GM19395 (cell line): Measurements from ENCODE around the gene GRK3.
"Not testable (repeated sequence)": the region's sequence is repeated elsewhere in the genome, so short reads cannot be mapped to it uniquely, and the experiment has no call there.

Experiments used
- ATAC-seq: cut with Tn5 transposase; IDR thresholded peaks from one replicate; pipeline ENCODE4 v1.9.1; 2021; ENCODE audit warnings: mild to moderate bottlenecking, moderate library complexity; ENCODE audit not compliant: unreplicated experiment

The GRK3 gene

DNA sequence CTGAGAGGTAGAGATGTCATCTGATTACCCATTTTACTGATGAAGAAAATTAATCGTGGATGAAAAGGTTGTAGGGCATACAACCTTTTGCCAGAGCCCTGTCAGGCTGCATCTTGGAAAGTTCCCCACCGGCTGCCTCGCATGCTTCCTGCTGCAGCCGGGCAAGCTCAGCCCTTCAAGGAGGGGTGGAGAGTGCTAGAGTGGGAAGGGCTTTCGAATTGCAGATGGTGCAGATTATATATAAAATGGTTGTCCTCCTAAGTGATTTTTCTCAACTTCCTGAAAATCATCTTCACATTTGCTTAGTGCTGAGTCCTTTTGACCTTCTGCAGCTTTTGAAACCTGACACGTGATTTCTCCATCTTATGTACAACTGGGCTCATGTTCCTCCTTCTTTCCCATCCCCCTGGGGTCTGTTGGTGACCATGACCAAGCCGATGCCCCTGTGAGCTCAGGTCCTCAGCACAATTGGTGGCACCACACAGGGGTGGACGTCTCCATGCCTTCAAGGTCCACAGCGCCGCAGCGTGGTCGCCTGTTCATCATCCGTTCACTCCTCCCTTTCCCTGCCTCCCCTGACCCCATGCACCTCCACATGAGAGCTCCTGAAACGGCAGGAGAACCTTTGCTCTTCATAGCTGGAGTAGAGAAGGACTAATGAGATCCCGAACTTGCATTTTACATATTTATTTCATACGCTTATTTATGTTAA is 129.9 kb downstream of the GRK3 start:
- no peak for ATAC-seq

DNA sequence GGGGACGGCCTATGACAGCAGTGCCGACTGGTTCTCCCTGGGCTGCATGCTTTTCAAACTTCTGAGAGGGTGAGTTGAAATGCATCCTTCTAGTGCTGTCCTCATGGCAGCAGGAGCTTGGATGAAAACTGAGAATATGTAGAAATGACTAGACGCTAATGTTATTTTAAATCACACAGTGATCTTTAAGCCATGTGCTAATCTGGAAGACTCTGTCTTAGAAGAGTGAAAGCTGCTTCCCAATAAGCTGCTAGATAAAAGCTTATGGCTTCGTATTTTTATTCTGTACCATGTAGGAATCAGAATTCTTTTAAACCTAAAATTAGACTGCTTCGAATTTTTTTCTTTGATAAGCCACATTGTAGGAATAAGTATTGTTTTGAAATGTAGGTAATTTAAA is 130.7 kb downstream of the GRK3 start:
- no peak for ATAC-seq

DNA sequence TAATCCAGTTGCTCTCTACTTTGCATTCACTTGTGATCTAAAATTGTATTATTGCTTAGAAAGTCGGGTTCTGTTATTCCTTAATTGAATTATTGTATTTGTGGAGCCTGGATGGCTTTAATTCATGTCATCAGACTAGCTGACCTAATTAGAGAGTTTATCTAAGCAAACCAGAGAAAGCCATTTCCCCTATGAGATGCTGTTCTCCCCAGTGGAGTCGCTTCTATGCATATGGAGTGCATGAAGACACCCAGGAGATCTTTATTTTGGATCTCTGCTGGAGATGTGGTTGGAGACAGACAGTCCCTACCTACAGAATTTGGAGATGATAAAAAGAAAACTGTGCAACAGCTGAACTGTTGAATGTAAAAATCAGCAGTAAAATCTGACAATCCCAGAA is 132.3 kb downstream of the GRK3 start:
- no peak for ATAC-seq

DNA sequence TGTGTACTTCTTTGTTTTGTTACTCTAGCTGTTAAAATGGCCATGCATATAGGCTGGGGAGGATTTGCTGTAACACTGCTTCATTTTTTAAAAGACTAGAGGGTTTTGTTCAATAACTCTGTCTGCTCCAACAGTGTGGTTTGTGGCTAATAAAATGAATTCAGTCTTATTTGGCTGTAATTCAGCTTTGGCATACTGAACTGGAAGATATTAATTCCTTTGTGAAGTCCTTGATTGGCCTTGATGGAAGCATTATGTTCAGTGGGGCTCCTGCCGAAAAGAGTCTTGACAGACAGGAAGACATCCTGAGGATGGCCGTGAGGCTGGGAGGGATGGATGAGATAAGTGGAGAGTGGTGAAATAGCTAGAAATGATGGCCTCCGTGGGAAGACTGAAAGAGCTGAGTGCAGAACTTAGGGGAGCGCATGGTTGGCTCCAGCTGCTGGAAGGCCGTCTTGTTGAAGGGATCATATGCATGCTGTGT is 132.7 kb downstream of the GRK3 start:
- no peak for ATAC-seq

DNA sequence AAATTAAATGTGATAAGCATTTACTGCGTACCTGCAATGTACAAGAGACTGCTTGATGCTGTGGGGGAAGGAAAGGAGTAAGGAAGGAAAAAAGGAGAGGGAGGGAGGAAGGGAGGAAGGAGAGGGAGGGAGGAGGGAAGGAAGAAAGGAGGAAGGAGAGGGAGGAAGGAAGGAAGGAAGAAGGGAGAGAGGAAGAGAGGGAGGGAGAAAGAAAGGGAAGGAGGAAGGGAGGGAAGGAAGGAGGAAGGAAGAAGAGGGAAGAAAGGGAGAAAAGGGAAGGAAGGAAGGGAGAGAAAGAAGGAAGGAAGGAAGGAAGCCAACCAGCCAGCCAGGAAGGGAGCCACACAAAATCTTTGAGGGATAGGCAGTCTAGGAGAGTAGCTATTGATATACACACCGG is 133.5 kb downstream of the GRK3 start:
- ATAC-seq = no peak

DNA sequence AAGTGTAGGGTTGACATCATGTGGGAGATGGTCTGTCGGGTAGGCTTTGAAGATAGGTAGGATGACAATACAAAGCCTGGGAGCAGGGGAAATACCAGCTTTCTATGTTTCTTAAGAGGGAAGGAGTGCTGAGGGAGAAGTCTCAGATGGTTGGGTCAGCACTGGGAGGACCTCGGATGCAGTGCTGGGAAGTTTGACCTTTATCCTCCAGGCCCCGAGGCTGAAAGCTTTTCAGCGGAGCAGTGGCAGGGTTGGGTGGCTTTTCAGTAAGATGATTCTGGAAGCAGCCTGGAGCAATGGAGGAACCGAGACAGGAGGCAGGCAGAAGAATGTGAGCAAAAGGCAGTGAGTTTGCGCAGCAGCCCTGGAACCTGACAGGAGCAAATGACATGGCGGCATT is 134.0 kb downstream of the GRK3 start:
- ATAC-seq = no peak

DNA sequence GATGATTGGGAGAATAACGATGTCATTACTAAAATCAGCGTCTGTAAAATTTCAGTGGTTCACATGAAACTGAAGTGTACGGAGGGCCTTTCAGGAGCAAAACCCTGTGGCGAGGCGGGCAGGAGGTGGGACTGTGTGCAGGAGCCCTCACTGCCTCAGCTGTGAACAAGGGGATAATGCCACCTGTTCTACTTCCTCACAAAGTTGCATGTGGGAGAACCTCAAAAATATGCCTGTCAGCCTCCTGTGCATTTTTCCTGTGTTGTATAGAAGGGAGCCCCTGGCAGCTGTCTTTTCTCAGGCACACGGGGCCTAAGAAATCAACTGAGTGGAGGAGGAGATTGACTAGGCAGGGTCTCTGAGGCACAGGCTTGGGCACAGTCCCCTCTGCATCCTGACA is 134.5 kb downstream of the GRK3 start:
- no peak for ATAC-seq

DNA sequence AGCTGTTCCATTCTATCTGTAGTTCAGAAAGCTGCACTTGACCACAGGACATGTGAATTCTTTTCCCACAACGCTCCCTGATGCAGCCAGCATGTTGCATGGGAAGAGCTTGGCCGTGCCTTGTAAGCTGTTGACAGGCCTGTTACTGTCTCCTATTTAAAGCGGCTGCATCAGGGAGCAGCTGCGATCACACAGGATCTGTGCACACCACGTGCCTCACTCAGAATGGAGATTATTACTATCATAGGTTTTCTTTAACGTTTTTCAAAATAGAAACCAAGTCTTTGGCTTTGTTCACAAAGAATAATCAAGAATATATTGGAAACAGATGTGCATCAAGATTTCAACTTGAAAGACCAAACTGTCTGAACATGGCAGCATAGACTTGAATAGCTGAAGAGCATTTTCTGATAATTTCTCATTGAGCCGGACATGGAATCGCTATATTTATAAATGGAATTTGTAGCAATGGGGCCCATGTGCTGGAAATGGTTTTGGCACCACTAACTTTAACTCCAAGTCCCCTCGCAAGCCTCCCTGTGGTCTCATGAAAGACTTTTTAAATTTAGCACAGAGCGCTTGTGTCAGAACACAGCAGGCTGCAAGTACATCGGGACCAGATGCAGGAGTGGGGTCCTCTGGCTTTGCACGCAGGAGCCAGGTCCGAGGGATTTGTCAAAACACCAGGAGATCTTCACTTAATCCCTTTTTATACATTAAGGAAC is 136.7 kb downstream of the GRK3 start:
- ATAC-seq = no peak

DNA sequence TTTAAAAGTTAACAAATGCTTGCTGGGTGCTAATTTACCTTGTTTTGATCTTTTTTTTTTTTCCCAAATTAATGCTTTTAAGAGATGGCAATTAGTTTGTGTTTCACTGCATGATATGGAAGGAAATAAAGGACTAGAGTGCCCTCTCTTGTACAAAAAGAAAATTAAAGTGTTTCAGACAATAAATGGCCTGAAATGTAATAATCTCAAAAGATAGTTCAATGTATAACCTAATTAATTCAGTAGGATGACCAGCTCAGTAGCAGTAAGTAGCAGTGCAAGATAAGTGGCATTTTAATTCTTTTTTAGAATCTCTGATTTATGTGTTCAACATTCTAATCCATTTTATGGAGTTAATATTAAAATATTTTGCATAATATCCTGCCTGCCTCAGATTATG is 137.6 kb downstream of the GRK3 start:
- no peak for ATAC-seq

DNA sequence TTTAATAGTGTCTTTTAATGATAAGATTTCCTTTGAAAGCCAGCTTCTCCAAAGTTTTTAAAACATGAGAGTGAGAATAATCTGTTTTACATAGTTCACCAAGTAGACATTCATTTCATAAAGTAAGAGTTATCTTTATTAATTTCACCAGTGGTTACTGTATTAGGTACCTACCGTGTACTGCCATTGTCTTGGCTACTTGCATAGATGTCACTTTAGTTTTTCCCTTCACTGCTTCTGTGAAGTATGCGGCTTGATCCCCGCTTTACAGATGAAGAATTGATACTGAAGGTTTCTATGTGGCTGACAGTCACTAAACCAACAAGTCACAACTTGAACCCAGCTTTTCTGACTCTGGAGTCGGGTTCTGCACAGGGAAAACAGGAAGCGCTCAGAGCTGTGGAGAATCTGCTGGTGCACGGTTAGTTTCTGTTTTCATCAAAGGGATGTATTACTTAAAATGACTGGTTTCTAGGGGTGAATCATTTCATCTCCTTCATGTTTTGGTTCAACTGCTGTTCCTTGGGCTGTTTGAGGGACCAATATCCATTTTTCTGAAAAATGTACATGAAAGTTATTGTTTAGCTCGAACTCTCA is 138.2 kb downstream of the GRK3 start:
- ATAC-seq = no peak

DNA sequence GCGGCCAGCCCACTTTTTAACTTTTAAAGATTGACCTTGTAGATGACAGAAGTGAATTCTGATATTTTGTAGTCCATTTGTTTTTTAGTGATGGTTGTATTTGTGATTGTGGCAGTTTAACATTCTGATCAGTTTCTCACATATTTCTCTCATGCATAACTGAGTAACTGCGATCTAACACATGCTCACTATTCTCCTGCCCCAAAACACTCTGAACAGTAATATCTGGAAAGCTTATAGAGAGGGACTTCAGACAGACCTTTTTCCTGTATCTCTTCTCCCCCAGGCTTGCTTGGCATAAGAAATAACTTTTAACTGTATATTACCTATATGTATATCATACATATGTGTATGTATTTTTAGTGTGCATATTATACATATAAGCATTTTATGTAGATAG is 140.2 kb downstream of the GRK3 start:
- no peak for ATAC-seq

DNA sequence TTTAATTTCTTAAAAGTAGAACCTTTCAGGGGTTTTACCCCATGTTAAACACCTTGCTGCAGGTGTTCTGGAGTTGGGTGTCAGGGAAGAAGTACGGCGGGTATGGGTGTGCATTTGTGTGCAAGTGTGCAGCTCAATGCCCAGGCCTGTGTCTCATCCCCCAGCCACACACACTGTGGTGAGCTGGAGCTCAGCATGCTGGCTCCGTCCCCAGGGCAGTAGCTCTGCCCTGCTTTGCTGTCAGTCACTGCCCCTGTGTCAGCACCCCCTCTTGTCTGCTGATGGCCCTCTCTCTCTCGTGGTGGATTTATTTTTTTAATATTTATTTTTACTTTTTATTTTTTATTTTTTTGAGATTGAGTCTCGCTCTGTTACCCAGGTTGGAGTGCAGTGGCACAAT is 141.7 kb downstream of the GRK3 start:
- ATAC-seq = no peak

DNA sequence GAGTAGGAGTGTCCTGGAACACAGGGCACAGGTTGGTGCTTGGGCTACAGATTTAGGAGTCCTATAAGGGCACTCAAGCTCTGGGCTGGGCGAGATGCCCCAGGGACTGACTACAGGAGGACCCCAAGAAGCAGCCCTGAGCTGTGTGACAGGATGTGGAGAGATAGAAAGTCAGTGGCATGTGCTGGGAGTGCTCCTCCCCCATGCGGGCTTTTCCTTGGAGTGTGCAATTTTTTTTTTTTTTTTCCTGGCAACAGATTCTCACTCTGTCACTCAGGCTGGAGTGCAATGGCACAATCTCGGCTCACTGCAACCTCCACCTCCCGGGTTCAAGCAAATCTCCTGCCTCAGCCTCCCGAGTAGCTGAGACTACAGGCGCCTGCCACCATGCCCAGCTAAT is 144.0 kb downstream of the GRK3 start:
- ATAC-seq = not testable (repeated sequence)

DNA sequence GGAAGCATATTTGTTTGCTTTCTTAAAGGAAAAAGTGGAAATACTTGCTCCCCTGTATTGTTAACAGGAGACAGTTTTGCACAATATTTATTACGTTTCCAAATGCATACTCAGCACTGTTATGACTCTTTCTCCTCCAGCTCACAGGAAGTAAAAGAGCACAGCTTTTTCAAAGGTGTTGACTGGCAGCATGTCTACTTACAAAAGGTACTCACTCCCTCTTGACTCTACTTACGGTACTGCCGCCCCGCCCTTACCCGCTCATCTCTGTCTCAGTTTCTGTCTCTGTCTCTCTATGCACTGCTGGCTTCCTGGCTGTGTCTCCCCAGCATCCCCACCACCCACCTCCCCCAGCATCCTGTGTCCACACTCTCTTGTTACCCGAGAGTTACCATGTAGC is 145.3 kb downstream of the GRK3 start:
- no peak for ATAC-seq

DNA sequence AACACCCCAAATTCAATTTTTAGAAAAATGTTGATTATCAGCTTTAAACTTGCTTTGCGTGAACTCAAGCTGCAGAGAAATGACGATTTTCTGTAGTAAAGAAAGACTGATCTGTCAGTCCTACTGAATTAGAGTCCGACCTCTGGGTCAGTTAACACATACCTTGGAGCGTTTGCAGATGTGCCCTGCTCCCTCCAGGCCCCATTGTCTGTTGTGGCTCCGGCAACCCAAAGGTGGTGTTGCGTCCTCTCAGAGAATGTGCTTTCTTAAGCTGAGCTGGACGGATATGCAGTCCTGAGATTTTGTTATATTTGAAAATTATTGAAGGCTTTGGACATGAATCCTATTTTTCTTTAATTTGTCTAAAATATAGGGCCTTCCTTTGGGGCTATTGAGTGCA is 146.0 kb downstream of the GRK3 start:
- ATAC-seq = no peak

DNA sequence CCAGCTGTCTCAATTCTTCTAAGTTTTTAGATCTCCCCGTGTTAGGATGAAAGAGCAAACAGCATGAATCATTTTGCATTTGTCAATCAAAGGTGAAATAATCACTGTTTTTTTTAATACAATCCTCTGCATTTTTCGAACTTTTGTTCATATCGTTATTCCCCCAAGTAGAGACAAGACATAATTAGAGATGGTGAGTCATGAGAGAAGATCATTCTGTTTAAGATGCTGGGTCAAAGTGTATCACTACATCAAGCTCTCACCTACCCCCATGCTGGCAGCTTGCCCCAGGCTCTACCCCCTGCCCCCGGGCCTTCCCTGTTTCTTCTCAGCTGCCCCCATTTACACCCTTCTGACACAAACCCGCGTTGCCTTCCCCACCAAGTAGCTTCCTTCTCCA is 147.0 kb downstream of the GRK3 start:
- no peak for ATAC-seq

DNA sequence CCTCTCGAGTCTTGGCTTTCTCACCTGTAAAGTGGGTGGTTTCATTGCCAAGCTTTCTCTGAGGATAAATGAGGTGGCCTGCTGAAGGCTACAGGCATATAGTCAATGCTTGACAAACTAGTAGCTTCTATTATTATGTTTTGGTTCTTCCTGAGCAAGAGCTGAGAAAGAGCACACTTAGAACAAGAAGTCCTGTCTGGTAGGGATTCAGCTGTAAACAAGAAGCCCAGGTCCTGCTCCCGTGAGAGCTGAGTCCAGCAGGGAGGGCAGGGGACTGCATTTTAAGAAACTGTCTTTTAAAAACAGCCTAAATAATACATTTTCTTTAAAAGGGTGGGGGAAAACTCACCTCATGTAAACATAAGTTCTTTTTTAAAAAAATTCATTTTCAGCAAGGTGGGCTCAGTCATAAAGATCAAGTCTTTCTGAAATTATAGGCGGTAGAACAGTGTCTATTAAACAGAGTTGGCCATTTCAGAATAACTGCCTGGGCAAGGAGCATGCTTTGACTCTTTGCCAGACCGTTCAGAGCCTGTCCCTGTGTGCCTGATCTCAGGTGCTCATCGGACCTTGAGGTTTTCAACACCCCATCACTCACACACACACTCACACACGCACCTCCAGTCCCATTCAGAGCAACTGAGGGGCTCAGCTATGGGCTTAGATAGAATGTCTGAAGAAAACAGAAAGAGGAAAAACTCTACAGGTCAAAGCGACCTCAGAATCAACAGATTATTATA is 148.4 kb downstream of the GRK3 start:
- ATAC-seq = no peak

DNA sequence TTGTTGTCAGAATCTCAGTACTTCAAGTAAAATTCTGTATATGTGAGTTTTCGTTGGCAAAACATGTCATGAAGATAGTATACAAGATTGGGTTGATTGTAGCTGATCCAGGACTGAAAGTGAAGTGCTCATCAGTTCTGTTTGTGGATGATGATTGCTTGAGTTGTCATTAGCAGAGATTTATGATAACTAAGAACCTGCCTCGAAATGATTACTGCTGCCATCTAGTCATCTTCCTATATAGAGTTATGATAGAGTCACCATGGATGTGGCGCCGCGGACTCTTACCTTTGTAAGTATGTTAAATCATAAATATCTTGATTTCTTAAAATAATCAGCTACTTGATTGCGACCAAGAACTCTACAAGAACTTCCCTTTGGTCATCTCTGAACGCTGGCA is 149.6 kb downstream of the GRK3 start:
- ATAC-seq = no peak

DNA sequence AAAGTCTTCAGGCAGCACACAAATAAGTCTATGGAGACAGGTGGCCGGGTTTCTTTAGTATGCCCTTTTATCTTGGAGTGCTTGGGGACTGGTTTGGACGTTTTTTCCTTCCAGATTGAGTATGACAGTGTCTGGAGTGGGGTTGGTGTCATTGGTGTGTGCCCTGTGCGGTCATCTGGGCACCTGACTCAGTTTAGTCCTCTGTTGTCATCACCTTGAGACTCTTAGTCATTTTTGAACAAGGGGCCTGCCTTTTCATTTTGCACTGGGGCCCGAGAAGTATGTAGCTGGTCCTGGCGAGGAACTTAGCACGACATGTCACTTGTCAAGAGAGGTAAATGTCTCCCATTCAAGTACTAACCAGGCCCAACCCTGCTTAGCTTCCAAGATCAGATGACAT is 150.3 kb downstream of the GRK3 start:
- no peak for ATAC-seq

DNA sequence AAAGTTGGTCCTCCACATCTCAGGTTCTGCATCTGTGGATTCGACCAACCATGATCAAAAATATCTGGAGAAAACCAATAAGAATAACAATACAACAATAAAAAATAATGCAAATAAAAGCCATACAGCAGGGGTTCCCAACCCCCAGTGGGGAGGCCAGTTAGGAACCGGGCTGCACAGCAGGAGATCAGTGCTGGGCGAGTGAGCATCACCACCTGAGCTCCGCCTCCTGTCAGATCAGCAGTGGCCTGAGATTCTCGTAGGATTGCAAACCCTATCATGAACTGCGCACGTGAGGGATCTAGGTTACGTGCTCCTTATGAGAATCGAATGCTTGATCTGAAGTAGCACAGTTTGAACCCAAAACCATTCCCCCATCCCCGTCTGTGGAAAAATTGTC is 152.2 kb downstream of the GRK3 start:
- ATAC-seq = no peak

DNA sequence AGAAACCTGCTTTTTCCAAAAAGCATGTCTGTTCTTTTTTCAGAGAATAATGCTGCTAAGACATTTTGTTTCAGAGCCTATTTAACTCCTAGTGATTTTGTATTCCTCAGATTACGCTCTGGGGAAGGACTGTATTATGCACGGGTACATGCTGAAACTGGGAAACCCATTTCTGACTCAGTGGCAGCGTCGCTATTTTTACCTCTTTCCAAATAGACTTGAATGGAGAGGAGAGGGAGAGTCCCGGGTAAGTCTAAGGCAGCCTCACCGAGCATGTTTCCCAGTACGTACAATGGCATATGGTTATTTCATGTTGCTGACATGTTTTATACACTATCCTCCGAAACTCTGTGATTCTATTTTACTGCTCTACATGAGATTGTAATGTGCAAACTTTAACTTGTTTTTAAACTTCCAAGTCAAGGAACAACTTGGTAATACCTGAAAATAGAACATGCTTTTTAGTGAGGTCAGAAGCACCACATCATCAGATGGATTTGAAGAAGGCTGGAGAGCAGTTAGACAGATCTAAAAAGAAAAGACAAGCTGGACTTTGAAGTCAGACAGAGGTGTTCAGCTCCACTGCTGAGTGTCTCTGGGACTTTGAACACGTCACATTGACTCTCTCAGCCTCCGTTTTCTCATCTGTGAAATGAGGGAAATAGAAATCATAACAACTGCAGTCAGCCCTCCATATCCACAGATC is 153.8 kb downstream of the GRK3 start:
- ATAC-seq = no peak
